Thyroid gland (tissue), 4 donors: ENCODE data around the gene PTCD1.

Source experiments
- CTCF ChIP-seq, 6 experiments: fragments of 200-600 bp in 3 of 6; fragments of 450-650 bp in 3 of 6; sonication (generic) in 3 of 6; IDR thresholded peaks; one replicate each; pipeline ENCODE4 v1.5.1; 2016 to 2019; ENCODE audit warnings: antibody characterized with exemption in 6 of 6, mild to moderate bottlenecking in 2 of 6, inconsistent platforms in 1 of 6, moderate library complexity in 1 of 6
- POLR2A ChIP-seq, 2 donors: fragments of 450-650 bp; IDR thresholded peaks; one replicate each; pipeline ENCODE4 v1.6.1; 2017; ENCODE audit warnings: antibody characterized with exemption in 2 of 2, mild to moderate bottlenecking in 2 of 2, moderate library complexity in 1 of 2

DNA sequence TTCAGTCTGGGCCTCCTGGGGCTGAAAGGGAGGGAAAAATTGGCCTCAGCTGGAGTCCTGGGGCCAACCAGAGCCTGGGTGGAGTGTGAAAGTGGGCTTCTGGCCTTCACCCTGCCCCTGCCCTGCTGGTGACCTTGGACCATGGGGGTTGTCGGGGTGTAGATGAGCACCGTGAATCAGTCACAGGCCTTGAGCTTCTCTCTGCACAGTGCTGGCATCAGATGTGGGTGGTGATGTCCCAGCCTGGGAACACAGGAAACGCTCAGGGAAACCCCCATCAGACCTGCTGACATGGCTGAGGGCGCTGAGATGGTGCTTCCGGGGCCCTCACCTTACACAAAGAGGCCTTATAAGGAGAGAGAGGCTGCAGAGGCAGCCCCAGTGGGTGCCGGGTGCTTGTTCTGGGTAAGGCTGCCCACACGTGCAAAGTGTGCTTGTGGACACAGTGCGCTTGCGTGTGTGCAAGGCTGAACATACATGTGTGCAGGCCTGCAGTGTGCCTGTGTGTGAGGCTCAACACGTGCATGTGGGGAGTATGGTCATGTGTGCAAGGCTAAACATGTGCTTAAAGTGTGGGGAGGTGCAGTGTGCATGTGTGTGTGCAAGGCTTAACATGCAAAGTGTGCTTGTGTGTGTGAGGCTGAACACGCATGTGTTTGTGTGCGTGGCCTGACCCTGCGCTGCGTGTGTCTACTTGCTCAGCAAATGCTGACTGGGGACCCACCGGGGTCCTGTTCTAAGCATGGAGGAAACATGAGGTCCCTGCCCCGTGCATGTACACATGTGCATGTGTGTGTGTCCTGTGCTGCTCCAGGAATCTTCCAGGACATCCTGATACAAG lies 57.6 kb downstream of the PTCD1 start:
- TF ChIP-seq CTCF (IDR thresholded peaks at IDR 0.05) (no peak), POLR2A (IDR thresholded peaks at IDR 0.05) (no peak)
